HepG2 (cell line): ENCODE measurements around the gene MMP19. TPM values are rescaled to one million over a fixed set of nuclear protein-coding genes. Genes with fewer than 3 reads are reported as not detected.
"Not testable (repeated sequence)": the region's sequence is repeated elsewhere in the genome, so short reads cannot be mapped to it uniquely, and the experiment has no call there.

Source experiments
- ATAC-seq: fragments of 200-7000 bp; cut with Tn5 transposase; 3 replicates; pipeline ENCODE4 v1.9.1; 2020; ENCODE audit warnings: mild to moderate bottlenecking, moderate library complexity
- BruUV-seq: library from RNA; stranded (reverse); fragments of 400-500 nt; replicated peaks from 2 replicates; lab custom pipeline; 2021; lab: Mats Ljungman, UMichigan
- CTCF ChIA-PET: fragments of 300-600 bp; formaldehyde crosslinking; extraction: SDS; loops from one replicate; lab custom pipeline; 2021; ENCODE audit warnings: low total read pairs, inconsistent platforms, low intra/inter-chr PET ratio; lab: Yijun Ruan, JAX
- POLR2A ChIA-PET: fragments of 350-600 bp; sonication (Branson Sonifier 250); formaldehyde crosslinking; loops from one replicate; lab custom pipeline; 2020; ENCODE audit warnings: antibody characterized with exemption, inconsistent platforms; lab: Yijun Ruan, JAX
- DNase-seq: peaks from one replicate; pipeline ENCODE4 v3.0.0-alpha.2; 2015; ENCODE audit warnings: low spot score
- FAIRE-seq: peaks from 3 replicates; lab custom pipeline; 2011; peaks lifted over from hg19 to GRCh38; lab: Jason Lieb, UNC
- H2AFZ ChIP-seq: one replicate; pipeline ENCODE4 v1.6.1; 2011; ENCODE audit warnings: low read length, inconsistent platforms
- H3K27ac ChIP-seq: fragments of 300-600 bp; 3 replicates; pipeline ENCODE4 v1.8.0; 2011; ENCODE audit warnings: mixed run types, mild to moderate bottlenecking, mixed read lengths, low read length, inconsistent platforms; ENCODE audit not compliant: insufficient read depth; ENCODE audit errors: extremely low read length
- H3K27me3 ChIP-seq, 2 experiments: fragments of 200-600 bp in 1 of 2; 2 replicates in 1 of 2; 3 replicates in 1 of 2; pipeline versions ENCODE4 v1.6.0 to v1.8.0; 2011; ENCODE audit warnings: low read length in 2 of 2, mild to moderate bottlenecking in 2 of 2, moderate library complexity in 2 of 2, inconsistent platforms in 1 of 2; ENCODE audit not compliant: insufficient read depth in 2 of 2, control insufficient read depth in 1 of 2
- H3K36me3 ChIP-seq, 2 experiments: fragments of 200-600 bp in 1 of 2; replicated peaks in 1 of 2; 2 replicates in 1 of 2; 3 replicates in 1 of 2; pipeline versions ENCODE4 v1.5.1 to v1.8.0; 2011; ENCODE audit warnings: low read length in 2 of 2, inconsistent platforms in 1 of 2; ENCODE audit not compliant: insufficient read depth in 2 of 2, control insufficient read depth in 1 of 2
- H3K4me1 ChIP-seq: 2 replicates; pipeline ENCODE4 v1.5.1; 2012; ENCODE audit warnings: low read length, inconsistent platforms; ENCODE audit not compliant: insufficient read depth
- H3K4me2 ChIP-seq: 2 replicates; pipeline ENCODE4 v1.6.0; 2011; ENCODE audit warnings: low read depth, low read length, inconsistent platforms
- H3K4me3 ChIP-seq, 3 experiments: fragments of 200-600 bp in 1 of 3; sonication (generic), shearing (Covaris generic) in 1 of 3; replicated peaks in 1 of 3; 2 replicates each; pipeline ENCODE4 v1.5.1; 2011 to 2016; ENCODE audit warnings: low read length in 3 of 3, inconsistent platforms in 2 of 3, low read depth in 2 of 3, mild to moderate bottlenecking in 2 of 3, control low read depth in 1 of 3, mixed read lengths in 1 of 3; ENCODE audit not compliant: insufficient read depth in 1 of 3
- H3K79me2 ChIP-seq: one replicate; pipeline ENCODE4 v1.6.1; 2011; ENCODE audit warnings: low read length, inconsistent platforms; ENCODE audit not compliant: insufficient read depth
- H3K9ac ChIP-seq: 2 replicates; pipeline ENCODE4 v1.6.0; 2011; ENCODE audit warnings: mild to moderate bottlenecking, low read depth, low read length, inconsistent platforms; ENCODE audit not compliant: insufficient read depth
- H3K9me3 ChIP-seq: 2 replicates; pipeline ENCODE4 v1.5.1; 2012; ENCODE audit warnings: mild to moderate bottlenecking, low read length
- H4K20me1 ChIP-seq: 2 replicates; pipeline ENCODE4 v1.6.0; 2011; ENCODE audit warnings: inconsistent platforms, mild to moderate bottlenecking, low read length, moderate library complexity; ENCODE audit not compliant: insufficient read depth
- CEBPB ChIP-seq: IDR thresholded peaks from 2 replicates; pipeline ENCODE4 v1.6.1; 2011; ENCODE audit warnings: low read depth, low read length, improper control_type of control experiment, borderline replicate concordance
- YY1 ChIP-seq: IDR thresholded peaks from 2 replicates; pipeline ENCODE4 v1.6.1; 2011; ENCODE audit warnings: low read length, low read depth, moderate library complexity, mild to moderate bottlenecking; ENCODE audit not compliant: insufficient read depth, insufficient replicate concordance
- ZNF274 ChIP-seq: sonication (generic); formaldehyde crosslinking; IDR thresholded peaks from 2 replicates; pipeline ENCODE4 v1.5.1; 2020; ENCODE audit warnings: mild to moderate bottlenecking, missing genetic modification reagents
- ZNF570 ChIP-seq: sonication (generic); formaldehyde crosslinking; IDR thresholded peaks from 2 replicates; pipeline ENCODE4 v1.4.0; 2020; ENCODE audit warnings: mild to moderate bottlenecking, missing genetic modification reagents, borderline replicate concordance
- WGBS: methylation state at CpG from one replicate; pipeline ENCODE4 v1.1.6; 2017; ENCODE audit warnings: low lambda C conversion rate; 5-methylcytosine and 5-hydroxymethylcytosine counted together
- in situ Hi-C: cut with HindIII; loops from 2 replicates; pipeline ENCODE4 v1.10.0; 2017; ENCODE audit warnings: low pct_unique_long_range_greater_than_20kb; ENCODE audit not compliant: extremely low pct_ligation_motif_present
- intact Hi-C: fragments of 100-400 bp; cut with micrococcal nuclease; formaldehyde crosslinking; loops from one replicate; pipeline ENCODE4 v1.10.0; 2022; ENCODE audit not compliant: unreplicated experiment
- polyA plus RNA-seq, 8 experiments: library from polyadenylated mRNA; depleted of rRNA in 3 of 8; stranded (reverse) in 7 of 8; unstranded in 1 of 8; fragments of >200 nt; fragmentation: Illumina TruSeq in 4 of 8; extraction: Trizol in 4 of 8; gene quantifications; 2 replicates each; pipeline versions ENCODE4 v1.2.1 to v1.2.3, GENCODE V29; 2011 to 2016; ENCODE audit warnings: low read depth in 4 of 8, missing spikeins in 1 of 8, mixed read lengths in 1 of 8; ENCODE audit not compliant: insufficient read depth in 1 of 8
- total RNA-seq, 5 experiments: library from RNA; depleted of rRNA; stranded (reverse); fragments of >200 nt; fragmentation: Illumina TruSeq; extraction: Trizol; gene quantifications; 2 replicates each; pipeline ENCODE4 v1.2.3, GENCODE V29; 2016; ENCODE audit warnings: low read depth in 1 of 5
- TF ChIP-seq, protein P1 (sequence below): sonication (generic); formaldehyde crosslinking; IDR thresholded peaks from 2 replicates; pipeline ENCODE4 v1.5.0; 2020; ENCODE audit warnings: missing genetic modification reagents
- TF ChIP-seq, protein P2 (sequence below): sonication (generic); formaldehyde crosslinking; IDR thresholded peaks from 2 replicates; pipeline ENCODE4 v1.8.0; 2022; ENCODE audit warnings: low read depth, missing genetic modification reagents

The MMP19 gene
- total and polyA plus RNA-seq, 2 of the 13 experiments (the other 11 are each of a cell fraction or from before 2014, with no cell fraction given) = 0.07 to 0.08 TPM

DNA sequence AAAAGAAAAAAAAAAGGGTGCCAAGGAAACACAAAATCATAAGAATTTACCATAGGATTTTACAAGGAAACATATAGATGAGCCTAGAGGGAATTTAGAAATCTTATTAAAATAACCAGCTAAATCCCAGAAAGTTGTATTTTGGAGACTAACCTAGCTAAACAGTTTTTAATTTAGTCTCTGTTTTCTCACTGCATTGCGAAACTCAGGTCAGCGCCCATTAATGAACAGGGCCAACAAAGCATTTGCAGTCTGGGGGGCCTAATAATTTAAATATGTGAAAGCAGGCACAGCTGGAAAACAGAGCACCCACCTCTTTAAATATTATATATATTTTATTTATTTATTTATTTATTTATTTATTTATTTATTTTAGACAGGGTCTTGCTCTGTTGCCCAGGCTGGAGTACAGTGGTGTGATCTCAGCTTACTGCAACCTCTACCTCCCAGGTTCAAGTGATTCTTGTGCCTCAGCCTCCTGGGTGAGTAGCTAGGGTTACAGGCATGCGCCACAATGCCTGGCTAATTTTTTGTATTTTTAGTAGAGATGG, 23.8 kb upstream of the MMP19 start:
- CTCF ChIA-PET = not testable (repeated sequence)

DNA sequence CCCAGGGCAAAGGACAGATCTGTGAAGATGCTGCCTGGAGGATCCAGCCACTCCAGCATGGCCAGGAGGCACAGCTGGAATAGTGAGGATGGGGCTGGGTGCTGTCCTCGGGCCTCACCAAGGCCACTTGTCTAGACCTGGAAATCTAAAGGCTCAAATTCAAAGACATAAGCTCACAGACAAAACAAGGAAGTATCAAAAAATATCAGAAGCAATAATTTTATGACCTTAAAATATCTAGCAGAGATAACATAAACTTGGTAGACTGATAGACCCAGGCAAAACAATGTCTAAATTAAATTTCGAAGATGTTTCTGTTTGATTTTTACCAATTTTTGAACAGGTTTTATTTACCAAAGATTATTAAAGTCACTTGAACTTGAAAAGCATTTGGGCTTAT, 22.6 kb upstream of the MMP19 start:
- ATAC-seq (no peak), DNase-seq (no peak), FAIRE-seq (no peak)
- Histone ChIP-seq H3K79me2 (no peaks in the 10 kb centered on the region), H3K4me3 (no peak overlapping the region), H3K9ac (no peak overlapping the region), H3K9me3 (peaks cover 4% of the 10 kb centered on the region; the same call in 1 of the 2 replicates), H3K4me2 (no peak overlapping the region), H2AFZ (no peak overlapping the region), H3K4me1 (no peaks in the 10 kb centered on the region), H3K36me3 (no peaks in the 10 kb centered on the region), H4K20me1 (no peaks in the 10 kb centered on the region), H3K27ac (no peak overlapping the region), H3K27me3 (no peaks in the 10 kb centered on the region)
- TF ChIP-seq ZNF274 (CRISPR knock-in tag) = no peak
- TF ChIP-seq ZNF570 (CRISPR knock-in tag) = no peak
- TF ChIP-seq YY1 = no peak
- TF ChIP-seq, protein P1, sequence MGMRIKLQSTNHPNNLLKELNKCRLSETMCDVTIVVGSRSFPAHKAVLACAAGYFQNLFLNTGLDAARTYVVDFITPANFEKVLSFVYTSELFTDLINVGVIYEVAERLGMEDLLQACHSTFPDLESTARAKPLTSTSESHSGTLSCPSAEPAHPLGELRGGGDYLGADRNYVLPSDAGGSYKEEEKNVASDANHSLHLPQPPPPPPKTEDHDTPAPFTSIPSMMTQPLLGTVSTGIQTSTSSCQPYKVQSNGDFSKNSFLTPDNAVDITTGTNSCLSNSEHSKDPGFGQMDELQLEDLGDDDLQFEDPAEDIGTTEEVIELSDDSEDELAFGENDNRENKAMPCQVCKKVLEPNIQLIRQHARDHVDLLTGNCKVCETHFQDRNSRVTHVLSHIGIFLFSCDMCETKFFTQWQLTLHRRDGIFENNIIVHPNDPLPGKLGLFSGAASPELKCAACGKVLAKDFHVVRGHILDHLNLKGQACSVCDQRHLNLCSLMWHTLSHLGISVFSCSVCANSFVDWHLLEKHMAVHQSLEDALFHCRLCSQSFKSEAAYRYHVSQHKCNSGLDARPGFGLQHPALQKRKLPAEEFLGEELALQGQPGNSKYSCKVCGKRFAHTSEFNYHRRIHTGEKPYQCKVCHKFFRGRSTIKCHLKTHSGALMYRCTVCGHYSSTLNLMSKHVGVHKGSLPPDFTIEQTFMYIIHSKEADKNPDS = no peak
- TF ChIP-seq, protein P2, sequence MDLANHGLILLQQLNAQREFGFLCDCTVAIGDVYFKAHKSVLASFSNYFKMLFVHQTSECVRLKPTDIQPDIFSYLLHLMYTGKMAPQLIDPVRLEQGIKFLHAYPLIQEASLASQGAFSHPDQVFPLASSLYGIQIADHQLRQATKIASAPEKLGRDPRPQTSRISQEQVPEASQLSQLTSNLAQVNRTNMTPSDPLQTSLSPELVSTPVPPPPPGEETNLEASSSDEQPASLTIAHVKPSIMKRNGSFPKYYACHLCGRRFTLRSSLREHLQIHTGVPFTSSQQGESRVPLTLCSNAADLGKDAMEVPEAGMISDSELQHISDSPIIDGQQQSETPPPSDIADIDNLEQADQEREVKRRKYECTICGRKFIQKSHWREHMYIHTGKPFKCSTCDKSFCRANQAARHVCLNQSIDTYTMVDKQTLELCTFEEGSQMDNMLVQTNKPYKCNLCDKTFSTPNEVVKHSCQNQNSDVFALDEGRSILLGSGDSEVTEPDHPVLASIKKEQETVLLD (CRISPR knock-in tag) = no peak
- 30% methylated on average over 2 of the region's 2 CpGs for WGBS
- in situ Hi-C loops (no loop called here), intact Hi-C loops (no loop called here)
- CTCF ChIA-PET = no interaction called here
- no TSS peak for BruUV-seq
- POLR2A ChIA-PET = no interaction called here

More for the DNA sequence above, 23.8 kb upstream of the MMP19 start:
- H3K9ac ChIP-seq, in situ Hi-C loops, intact Hi-C loops, H3K79me2 ChIP-seq: not testable (repeated sequence)
- peak; percentile 56; the same call in 1 of the 2 replicates for TF ChIP-seq CEBPB
- TF ChIP-seq, all 625 proteins: peak for 1; not testable (repeated sequence) for 624
- H3K27ac ChIP-seq, POLR2A ChIA-PET, H3K4me1 ChIP-seq, FAIRE-seq, H3K4me3 ChIP-seq, H3K27me3 ChIP-seq, ATAC-seq, H2AFZ ChIP-seq, DNase-seq, H3K36me3 ChIP-seq, H3K4me2 ChIP-seq, BruUV-seq, H3K9me3 ChIP-seq, H4K20me1 ChIP-seq: not testable (repeated sequence)
- WGBS = 80% methylated on average over 3 of the region's 3 CpGs

DNA sequence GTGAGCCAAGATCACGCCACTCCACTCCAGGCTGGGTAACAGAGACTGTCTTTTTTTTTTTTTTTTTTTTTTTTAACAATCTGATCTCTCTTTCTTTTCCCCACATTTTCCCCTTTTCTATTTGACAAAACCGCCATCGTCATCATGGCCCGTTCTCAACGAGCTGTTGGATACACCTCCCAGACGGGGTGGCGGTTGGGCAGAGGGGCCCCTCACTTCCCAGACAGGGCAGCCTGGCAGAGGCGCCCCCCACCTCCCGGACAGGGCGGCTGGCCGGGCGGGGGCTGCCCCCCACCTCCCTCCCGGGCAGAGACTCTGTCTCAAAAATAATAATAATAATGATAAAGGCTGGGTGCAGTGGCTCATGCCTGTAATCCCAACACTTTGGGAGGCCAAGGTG, 20.2 kb upstream of the MMP19 start:
- H3K9ac ChIP-seq, H3K4me3 ChIP-seq, ATAC-seq, BruUV-seq, in situ Hi-C loops, FAIRE-seq, H3K4me2 ChIP-seq, CTCF ChIA-PET, H3K27me3 ChIP-seq, intact Hi-C loops, POLR2A ChIA-PET, H4K20me1 ChIP-seq, H3K9me3 ChIP-seq, H2AFZ ChIP-seq, H3K27ac ChIP-seq, H3K36me3 ChIP-seq, DNase-seq, H3K4me1 ChIP-seq, H3K79me2 ChIP-seq: not testable (repeated sequence)
- WGBS = 66% methylated on average over 12 of the region's 13 CpGs
